CD4-positive, alpha-beta T cell treated with Interleukin-17A for 4 hours (primary cell): ENCODE measurements around the gene SEPTIN2.
A peak's percentile ranks its signal among the peaks of the same experiment; 100 is the strongest.
"Not testable (repeated sequence)": the region's sequence is repeated elsewhere in the genome, so short reads cannot be mapped to it uniquely, and the experiment has no call there.

Experiments used
- DNase-seq: peaks from one replicate; pipeline ENCODE4 v3.0.0-alpha.2; 2020; ENCODE audit warnings: mixed read lengths

The SEPTIN2 gene

DNA sequence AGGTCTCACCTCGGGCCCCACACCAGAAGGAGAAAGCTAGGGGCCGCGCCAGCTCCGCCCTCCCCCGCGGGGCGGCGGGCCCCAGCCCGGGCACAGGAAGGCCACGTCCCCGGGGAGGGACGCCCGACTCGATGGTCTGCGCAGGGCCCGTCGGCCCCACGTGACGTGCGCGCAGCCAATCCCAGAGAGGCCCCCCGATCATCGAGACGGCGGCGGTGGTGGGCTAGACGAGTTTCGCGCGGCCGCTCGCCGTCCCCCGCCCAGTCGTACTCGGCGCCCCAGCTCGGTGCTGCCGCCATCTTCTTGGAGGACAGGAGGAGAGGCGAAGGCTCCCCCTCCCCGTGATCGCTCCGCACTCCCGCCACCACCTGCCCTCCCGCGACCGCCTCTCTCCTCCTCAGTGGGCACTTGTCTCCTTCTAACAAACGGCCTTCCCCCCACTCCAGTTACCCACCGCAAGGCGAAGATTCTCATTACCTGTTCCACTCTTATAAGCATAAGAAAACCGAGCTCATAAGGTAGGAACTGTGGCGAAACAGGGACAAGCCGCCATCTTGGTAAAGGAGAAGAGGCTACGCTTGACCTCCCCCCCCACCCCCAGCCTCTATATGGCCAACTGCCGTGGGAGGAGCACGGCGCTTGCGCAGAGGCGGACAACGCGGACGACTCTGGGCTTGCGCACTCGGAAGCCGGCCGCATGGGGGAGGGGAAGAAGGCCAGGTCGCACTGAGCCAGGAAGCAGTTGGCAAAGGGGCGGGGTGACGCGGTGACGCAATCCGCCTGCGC is 439 bp upstream of the SEPTIN2 start, which contains the start of gene HDLBP:
Gene HDLBP (minus strand): TSS at position 580 of the 786 bp plus-strand sequence. CDS start 48,803 bp downstream, outside the sequence.
- DNase-seq: peak; percentile 100

DNA sequence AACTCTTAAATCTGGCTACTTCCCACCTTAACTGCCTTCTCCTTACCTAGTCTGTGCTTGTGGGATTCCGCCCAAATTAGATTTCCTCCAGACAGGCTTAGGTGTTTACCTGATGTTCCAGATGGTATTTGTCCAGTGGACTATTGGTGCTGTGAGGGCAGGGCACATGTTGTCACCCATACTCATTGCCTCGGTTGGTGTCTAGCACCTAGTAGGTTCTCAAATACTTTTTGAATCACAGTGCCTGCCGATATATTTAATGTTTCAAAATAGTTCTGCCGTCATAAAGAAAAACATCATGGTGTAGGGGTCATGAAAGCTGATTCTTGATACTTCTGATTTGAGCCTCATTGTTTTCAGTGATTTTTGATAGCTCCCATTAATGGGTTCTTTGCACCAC is 1.1 kb downstream of the SEPTIN2 start:
- DNase-seq: no peak

DNA sequence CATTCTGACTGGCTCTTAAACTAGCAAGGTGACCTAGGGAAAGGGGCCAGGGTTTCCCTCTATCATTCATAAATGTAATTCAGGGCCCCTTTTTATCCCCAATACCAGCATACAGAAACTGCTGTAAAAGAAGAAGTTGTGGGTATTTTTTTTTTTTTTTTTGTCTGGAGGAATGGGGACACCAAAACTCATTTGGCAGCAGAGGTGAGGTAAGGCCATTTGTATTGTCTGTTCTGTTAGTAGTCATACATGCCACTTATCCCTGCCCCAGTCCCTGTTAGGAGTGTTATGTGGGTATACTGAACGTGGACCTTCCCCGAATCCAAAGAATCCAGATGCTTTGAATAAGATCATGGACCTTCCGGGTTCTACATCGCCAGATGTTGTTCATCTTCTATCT is 1.7 kb downstream of the SEPTIN2 start:
- DNase-seq: no peak

DNA sequence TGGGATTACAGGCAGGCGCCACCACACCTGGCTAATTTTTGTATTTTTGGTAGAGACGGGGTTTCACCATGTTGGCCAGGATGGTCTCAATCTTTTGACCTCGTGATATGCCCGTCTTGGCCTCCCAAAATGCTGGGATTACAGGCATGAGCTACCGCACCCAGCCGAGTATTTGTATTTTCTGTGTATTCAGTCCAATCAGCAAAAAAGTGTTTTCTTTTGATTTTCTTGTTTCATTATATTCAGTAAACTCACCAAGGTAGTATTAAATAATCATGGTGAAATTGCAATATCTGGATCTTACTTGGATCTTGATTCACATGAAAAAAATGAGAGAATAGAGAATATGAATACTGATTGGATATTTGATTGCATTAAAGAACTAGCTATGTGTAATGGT is 3.1 kb downstream of the SEPTIN2 start:
- not testable (repeated sequence) for DNase-seq

DNA sequence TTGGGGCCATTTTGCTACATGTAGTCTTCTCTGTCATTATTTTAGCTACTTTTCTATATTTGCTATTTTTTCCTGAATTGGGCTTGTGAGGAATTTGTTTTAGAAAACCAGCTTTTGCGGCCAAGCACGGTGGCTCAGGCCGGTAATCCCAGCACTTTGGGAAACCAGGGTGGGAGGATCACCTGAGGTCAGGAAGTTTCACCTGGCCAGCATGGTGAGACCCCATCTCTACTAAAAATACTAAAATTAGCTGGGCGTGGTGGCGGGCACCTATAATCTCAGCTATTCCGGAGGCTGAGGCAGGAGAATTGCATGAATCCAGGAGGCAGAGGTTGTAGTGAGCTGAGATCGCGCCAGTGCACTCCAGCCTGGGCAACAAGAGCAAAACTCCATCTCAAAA is 4.7 kb downstream of the SEPTIN2 start:
- DNase-seq: no peak

DNA sequence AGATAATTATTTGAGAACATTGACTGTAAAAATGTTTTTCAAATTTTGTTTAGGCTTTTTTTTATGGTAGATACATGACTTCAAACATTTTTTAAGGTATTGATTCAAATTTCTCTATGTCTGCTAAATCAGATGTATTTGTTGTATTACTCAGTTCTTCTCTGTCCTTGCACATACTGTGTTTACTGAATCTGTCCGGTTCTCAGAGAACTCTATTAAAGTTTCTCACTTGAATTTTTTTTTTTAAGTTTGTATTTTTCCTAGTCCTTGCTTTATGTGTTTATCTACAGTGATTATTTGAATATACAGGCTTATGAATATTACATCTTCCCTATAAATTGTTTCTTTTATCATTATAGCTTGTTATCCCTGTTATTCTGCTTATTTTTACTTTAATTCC is 5.3 kb downstream of the SEPTIN2 start:
- no peak for DNase-seq

DNA sequence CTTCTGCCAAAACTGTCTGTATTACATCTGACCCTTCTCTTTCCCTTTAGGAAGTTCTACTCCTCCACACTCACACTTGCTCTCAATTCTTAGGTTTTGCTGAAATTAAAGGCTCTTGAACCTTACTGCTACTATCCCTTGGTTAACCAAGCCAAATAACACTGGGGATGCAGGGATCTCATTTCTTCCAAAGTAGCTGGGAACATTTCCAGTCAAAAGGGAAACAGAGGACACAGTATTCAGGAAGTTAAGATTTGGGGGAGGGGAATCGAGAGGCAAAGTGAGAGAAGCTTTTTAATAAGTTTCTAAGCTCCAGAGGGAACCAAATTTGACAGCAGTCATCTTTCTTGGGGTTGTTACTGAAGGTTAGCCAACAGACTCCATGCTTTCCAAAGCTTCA is 6.2 kb downstream of the SEPTIN2 start:
- DNase-seq: no peak

DNA sequence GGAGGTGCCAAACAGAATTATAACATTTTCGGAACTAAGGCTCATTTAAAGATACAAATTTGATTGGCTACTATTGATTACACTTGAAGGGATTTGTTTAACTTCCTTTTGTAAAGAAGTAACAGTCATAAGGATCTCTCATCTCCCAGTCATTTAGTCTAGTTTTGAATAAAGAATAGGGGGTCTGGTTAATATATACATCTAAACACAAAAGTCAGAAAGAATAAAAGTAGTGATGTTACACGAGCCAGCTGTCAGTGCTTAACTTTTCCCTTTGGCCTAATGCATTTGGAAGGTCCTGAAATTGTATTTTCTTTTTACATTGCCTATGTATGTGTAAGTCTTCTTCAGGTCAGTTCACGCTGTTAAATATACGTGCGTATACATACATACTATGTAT is 8.1 kb downstream of the SEPTIN2 start:
- DNase-seq: no peak

DNA sequence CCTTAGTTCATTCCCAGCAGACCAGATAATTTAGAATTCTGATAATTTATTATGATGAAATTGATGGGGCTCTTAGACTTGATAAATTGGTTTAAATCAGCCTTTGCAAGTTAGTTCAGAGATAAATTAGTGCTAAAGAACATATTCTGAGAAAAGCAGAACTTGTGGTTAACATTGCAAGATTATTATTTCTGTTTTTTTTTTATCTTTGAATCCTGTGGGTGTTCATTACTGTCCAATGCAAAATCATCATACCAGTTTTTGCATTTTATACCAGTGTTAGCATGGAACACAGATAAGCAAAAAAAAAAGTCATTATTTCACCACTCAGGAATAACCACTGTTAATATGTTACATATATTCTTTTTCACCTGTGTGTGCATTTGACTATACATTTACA is 9.1 kb downstream of the SEPTIN2 start:
- no peak for DNase-seq

DNA sequence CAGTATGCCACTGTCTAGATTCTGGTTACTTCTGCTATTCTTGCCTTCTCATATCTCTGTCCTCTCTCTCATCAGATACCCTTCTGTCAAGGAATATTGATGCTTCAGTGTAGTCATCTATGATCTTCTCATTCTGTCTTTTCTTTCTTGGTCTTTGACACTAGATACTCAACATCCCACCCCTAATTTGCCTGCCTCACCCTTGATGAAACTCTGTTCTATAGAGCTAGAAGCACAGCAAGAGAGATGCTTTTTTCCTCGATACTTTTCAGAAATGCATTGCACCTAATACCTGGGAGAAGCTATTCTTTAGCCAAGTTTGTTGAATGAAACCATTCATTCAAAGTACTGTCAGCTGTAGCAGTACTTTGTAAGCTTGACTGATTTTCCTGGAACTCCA is 9.5 kb downstream of the SEPTIN2 start:
- no peak for DNase-seq

DNA sequence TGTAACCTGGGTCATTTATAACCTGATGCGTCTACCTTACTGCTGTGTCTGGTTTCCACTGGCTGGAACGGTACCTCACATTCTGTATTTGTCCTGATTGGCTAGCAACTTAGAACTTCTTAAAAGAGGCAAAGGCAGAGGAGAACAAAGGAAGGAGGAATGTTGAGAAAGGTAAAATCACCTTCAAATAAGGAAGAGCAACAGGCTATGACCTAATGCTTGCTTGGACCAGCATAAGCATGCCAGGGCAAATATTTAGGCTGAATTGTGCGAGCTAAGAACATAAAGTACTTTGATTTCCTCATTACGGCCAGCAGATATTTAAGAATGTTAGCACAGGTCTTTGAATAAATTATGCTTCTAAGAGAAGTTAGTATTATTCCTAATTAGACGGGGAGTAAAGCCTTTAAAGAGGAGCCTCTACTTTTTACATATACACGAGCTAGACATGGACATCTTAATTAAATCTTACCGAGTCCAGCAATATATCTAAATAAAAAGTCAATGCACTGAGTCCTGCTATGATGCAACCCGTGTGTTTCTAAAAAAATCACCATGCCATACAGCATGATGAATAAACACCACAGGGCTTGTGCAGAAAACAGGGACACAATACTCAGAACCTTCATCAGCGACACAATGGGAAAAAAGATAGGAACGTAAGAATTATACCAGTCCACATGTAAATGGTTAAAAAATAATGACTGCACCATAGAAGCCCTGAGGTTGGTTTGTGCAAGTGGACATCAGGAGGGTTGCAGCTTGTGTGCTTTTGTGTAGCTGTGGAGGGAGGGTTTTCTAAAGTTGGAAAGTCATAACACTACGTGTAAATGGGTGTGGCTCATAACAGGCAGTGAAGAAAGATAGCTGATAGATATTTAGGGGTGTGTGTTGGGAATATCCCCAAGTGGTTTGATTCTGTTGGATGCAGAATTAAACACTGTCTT is 14.2 kb downstream of the SEPTIN2 start:
- no peak for DNase-seq

DNA sequence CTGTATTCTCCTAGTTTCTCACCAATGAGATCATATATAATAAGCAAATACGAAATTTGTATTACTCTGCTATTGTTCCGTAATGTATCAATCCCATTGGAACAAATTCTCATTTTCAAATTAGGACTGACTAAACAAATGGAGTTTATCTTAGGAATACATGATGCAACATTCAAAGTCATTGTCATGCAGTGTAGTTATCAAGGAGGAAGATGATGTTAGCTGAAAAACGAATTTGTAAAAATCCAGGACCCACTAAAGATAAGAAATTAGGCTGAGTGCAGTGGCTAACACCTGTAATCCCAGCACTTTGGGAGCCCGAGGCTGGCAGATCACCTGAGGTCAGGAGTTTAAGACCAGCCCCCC is 14.9 kb downstream of the SEPTIN2 start:
- DNase-seq: no peak

DNA sequence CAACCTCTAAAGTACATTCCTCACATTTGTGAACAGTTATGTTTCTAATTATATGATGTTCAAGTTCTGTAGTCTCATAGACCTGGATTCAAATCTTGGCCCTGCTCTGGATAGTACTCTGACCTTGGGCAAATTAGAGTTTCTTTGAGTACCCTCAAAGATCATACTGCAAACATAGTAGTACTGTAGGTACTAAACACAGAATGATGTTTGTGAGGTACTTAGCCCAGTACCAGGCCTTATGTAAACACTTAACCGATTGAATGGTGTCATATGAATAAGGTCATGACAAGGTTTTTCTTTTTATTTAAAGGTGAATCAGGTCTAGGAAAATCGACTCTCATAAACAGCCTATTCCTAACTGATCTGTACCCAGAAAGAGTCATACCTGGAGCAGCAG is 19.1 kb downstream of the SEPTIN2 start:
- DNase-seq: no peak

DNA sequence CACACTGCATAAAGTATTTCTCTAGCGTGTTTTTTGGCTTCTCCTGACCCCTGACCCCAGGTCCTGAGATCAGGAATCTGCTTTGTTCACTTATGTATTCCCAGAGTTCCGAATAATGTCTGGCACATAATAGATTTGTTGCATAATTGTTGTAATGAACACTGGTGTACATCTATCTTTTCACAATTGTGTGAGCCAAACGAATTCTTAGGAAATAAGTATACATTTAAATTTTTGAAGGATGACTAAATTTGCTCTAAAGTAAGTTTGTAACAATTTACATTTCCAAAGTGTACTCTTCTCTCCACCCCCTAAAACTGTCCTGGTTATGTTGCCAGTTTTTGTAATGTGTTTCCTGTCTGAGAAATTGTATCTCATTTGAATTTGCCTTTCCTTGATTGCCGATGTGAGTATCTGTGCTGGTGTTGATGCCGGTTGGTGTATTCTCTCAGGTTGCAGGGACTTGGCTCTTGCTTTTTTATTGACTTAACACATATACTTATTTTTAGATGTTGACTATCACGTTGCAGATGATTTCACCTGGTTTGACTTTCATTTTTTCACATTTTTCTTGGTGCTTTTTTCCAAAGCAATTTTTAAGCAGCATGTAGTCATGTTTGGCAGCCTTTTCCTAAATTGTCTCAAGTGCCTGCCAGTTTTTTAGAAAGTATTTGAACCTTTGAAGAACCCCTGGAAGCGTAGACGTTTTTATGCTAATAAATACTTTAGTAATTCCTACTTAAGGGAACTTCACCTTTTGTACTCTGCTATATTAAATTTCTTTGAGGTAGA is 24.3 kb downstream of the SEPTIN2 start:
- DNase-seq: no peak

DNA sequence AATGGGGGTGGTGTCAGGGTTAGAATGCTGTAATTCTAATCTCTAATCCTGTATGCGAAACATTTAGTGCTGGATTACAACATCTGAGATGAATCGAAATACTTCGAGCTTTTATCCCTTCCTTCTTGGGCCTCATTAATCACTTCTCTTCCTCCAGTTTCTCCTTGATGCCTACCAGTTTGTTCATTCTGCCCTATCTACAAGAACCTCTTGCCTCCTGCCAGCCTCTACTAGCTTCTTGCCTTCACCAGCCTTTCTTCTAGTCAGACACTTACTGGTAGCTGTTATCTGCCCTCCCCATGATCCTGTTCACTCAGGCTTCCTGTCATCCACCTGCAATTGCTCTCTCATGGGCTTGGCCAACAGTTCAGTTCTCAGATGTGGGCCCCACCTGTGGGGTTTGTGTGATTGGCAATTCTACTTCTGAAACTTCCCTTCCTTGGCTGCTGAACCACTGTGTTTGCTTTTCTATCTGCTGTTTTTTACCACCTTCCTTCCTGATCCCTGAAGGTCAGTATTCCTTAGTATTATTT is 25.0 kb downstream of the SEPTIN2 start:
- peak; percentile 21 for DNase-seq

DNA sequence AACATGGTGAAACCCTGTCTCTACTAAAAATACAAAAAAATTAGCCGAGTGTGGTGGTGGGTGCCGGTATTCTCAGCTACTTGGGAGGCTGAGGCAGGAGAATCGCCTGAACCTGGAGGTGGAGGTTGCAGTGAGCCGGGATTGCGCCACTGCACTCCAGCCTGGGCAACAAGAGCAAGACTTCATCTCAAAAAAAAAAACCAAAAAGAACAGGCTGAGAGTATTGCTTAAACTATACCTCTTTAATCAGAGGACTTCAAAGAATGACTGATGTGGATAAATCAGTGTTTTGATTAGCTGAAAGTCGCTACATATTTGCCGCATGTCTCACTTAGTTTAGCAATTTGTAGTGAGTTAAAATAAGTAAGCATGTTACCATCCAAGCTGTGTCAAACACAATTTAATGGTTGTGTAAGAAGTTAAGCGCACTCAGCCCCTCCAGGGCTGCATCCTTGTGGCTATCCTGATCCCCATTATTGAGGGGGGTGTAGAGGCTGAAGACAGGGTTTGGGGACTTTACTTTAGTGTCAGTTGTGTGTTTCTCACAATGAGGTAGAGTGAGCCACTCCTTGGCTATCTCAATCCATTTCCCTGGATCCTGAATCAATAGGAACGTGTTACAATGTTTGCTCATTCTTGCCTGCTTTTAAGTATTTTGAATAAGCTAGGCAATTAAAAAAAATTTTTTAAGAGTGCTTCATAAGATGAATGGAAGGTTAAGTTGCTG is 29.4 kb downstream of the SEPTIN2 start:
- DNase-seq: no peak

DNA sequence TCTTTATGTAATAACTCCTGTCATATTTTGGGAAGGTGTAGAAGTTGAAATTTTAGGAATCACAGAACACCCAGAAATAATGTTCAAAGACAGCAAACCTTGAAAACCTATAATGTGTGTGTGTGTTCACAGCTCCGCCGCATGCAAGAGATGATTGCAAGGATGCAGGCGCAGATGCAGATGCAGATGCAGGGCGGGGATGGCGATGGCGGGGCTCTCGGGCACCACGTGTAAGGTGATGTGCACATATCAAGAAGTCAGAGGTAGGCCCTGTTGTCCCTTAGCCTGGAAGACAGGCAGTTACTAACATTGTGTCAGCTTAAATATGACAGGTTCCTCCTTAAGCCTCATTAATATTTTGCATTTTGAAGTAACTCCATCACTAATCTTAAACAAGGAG is 34.2 kb downstream of the SEPTIN2 start:
- DNase-seq: no peak

DNA sequence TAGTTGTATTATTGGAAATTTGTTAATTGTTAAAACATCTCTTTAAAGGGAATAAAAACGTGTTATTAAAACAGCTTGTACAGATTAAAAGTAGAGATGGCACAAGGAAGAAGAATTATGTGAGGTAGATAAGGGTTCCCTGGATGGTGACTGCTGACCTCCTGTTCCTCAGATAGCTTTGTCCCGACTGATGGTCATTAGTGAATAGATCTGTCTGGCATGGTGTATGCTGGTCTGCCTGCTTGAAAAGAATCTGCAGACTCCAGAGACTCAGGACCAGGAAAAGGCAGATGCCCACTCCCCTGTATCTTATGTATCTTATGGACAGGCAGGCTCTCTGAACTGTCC is 34.8 kb downstream of the SEPTIN2 start:
- no peak for DNase-seq

DNA sequence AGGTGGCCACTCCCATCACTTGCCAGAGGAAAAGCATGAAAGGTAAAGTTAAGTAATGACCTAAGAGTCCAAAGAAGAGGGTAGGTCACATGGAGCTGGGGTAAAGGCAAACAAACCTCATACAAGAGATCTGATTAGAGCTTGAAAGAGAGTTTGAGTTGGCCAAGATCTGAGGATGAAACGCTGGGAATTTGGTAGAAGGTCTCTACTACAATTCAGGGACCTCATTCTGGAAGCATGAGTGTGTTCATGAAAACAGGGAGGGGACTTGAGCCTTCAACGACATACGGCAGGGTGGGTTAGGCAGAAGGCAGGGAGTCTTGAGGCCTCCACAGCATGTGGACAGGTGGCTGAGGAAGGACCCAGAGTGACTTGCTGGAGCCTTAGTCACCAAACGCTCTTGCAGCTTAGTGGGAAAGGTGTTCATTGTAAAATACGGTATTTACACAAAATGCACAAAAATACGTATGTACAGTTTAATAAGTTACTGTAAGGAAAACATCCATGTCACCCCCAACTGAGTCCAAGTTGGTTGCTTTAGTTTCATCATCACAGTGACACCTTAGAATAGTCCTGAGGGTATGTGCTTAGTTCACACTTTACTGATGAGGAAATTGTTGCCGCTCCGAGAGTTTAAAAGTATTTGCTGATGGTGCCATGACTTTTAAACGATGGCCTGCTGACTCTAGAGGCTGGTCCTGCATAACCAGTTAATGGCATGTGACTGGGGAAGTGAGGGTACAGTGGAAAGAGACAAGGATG is 35.3 kb downstream of the SEPTIN2 start:
- DNase-seq: no peak

DNA sequence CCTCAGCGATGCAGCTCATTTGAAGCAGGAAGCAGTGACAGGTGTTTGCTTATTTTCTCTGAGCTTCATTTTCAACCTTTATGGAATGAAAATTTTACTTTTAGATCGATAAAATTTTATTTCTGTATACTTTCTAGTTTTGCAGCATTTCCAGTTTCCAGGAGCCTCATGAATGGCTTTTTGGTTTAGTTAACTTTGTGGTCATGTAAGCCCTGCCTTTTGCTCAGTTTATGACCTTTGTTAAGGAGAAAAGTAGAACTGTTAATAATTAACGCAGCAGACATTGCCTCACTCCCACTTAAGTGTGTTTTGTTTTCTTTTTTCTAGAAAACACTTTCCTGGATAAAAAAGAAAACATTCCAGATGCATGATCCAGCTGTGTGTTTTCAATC is 35.9 kb downstream of the SEPTIN2 start:
- DNase-seq: no peak

DNA sequence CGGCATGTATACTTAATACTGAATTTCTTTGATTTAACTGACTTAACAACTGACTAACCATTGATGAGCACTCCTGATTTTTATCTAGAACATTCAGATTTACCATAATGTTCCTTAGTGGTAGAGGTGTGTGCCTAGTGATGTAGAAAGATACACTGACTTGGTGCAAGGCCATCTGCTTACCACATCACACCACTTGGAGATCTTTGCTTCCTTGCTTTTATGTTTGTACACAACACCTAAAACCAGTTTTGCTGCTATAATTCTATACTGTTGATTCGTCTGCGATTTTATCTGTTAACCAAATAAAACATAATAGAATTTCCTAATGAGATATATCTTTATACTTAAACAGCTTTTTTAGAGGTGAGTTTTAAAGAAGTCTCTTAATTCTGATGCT is 36.5 kb downstream of the SEPTIN2 start:
- no peak for DNase-seq
